CD4-positive, alpha-beta T cell (primary cell): ENCODE results near the gene TTLL10. TPM values are rescaled to one million over a fixed set of nuclear protein-coding genes. Genes with fewer than 3 reads are reported as not detected.

Source experiments
- ATAC-seq: fragments of 200-7000 bp; cut with Tn5 transposase; one replicate; pipeline ENCODE4 v1.10.0; 2022; ENCODE audit warnings: mild to moderate bottlenecking; ENCODE audit not compliant: poor library complexity
- CTCF ChIA-PET: fragments of 350-600 bp; sonication (Branson Sonifier 250); formaldehyde crosslinking; loops from one replicate; lab custom pipeline; 2021; ENCODE audit warnings: antibody characterized with exemption, inconsistent platforms; lab: Charles Lee
- POLR2A ChIA-PET: fragments of 350-600 bp; sonication (Branson Sonifier 250); formaldehyde crosslinking; loops from one replicate; lab custom pipeline; 2021; ENCODE audit warnings: antibody characterized with exemption, inconsistent platforms; lab: Charles Lee
- DNase-seq, 14 experiments: peaks; one replicate each; pipeline ENCODE4 v3.0.0-alpha.2; 2013 to 2020; ENCODE audit warnings: mixed read lengths in 2 of 14
- H3K27ac ChIP-seq, 2 donors: one replicate each; pipeline versions ENCODE4 v1.5.1 to v1.7.0; 2013; ENCODE audit warnings: low read length in 2 of 2, low read depth in 1 of 2, mild to moderate bottlenecking in 1 of 2
- H3K27me3 ChIP-seq, 2 experiments: 1 replicate in 1 of 2; 2 replicates in 1 of 2; pipeline versions ENCODE4 v1.6.1 to v1.7.0; 2013; ENCODE audit warnings: low read length in 2 of 2, control low read depth in 1 of 2, mild to moderate bottlenecking in 1 of 2, moderate library complexity in 1 of 2; ENCODE audit not compliant: insufficient read depth in 2 of 2, control insufficient read depth in 1 of 2
- H3K36me3 ChIP-seq: one replicate; pipeline ENCODE4 v1.6.1; 2013; ENCODE audit warnings: low read length, control low read depth; ENCODE audit not compliant: insufficient read depth
- H3K4me1 ChIP-seq: one replicate; pipeline ENCODE4 v1.6.1; 2013; ENCODE audit warnings: low read length, control low read depth; ENCODE audit not compliant: insufficient read depth
- H3K4me3 ChIP-seq: one replicate; pipeline ENCODE4 v1.5.1; 2013; ENCODE audit warnings: mild to moderate bottlenecking, low read length, moderate library complexity
- H3K9me3 ChIP-seq, 2 experiments: 1 replicate in 1 of 2; 2 replicates in 1 of 2; pipeline versions ENCODE4 v1.6.1 to v1.7.0; 2013; ENCODE audit warnings: low read length in 2 of 2, mild to moderate bottlenecking in 2 of 2, control low read depth in 1 of 2, moderate library complexity in 1 of 2; ENCODE audit not compliant: control insufficient read depth in 1 of 2, insufficient read depth in 1 of 2
- H3K27ac Mint-ChIP-seq: one replicate; pipeline ENCODE4 v1.8.0; 2020; ENCODE audit warnings: mixed read lengths
- H3K27me3 Mint-ChIP-seq: one replicate; pipeline ENCODE4 v1.8.0; 2021; ENCODE audit warnings: mixed read lengths
- H3K36me3 Mint-ChIP-seq: one replicate; pipeline ENCODE4 v1.8.0; 2021; ENCODE audit warnings: low read depth, mixed read lengths
- H3K4me1 Mint-ChIP-seq: one replicate; pipeline ENCODE4 v1.8.0; 2021; ENCODE audit warnings: low read depth, mixed read lengths
- H3K4me3 Mint-ChIP-seq: one replicate; pipeline ENCODE4 v1.8.0; 2020; ENCODE audit warnings: mild to moderate bottlenecking, mixed read lengths
- H3K9me3 Mint-ChIP-seq: one replicate; pipeline ENCODE4 v1.8.0; 2020; ENCODE audit warnings: mixed read lengths
- CTCF ChIP-seq: fragments of 200-600 bp; IDR thresholded peaks from one replicate; pipeline ENCODE4 v1.8.0; 2022; ENCODE audit warnings: antibody characterized with exemption, mild to moderate bottlenecking
- intact Hi-C, 2 experiments: fragments of 100-400 bp; cut with DNase I in 1 of 2; cut with micrococcal nuclease in 1 of 2; formaldehyde crosslinking; loops; one replicate each; pipeline versions ENCODE4 v1.15.1 to v1.9.0; 2023 to 2025; cut with DNase I, micrococcal nuclease
- total RNA-seq, 174 experiments: library from RNA in 2 of 174; stranded (reverse) in 2 of 174; gene quantifications; one replicate each; pipeline ENCODE4 v1.2.3 and lab custom pipeline; 2021 to 2026

Gene TTLL10
- total RNA-seq, 2 experiments from 2014 or later, result 0.11 to 0.59 TPM

- ChIA-PET POLR2A (interaction anchor here (0.9 kb wide), 1 partner anchor 20 kb away, joined by 3 read pairs; no protein-coding TSS in a partner anchor), CTCF (no interaction called here)
- Mint-ChIP-seq H3K27ac (no peak overlapping the region), H3K9me3 (no peaks in the 10 kb centered on the region), H3K36me3 (peaks cover 6% of the 10 kb centered on the region), H3K4me3 (no peak overlapping the region), H3K4me1 (peaks cover 7% of the 10 kb centered on the region), H3K27me3 (no peaks in the 10 kb centered on the region)
- Histone ChIP-seq H3K4me3 (no peak overlapping the region), H3K9me3 (peaks cover 0 to 15% of the 10 kb centered on the region in 2 experiments), H3K27ac (no peak overlapping the region), H3K4me1 (peaks cover 22% of the 10 kb centered on the region), H3K27me3 (peaks cover 2 to 8% of the 10 kb centered on the region in 2 experiments), H3K36me3 (peaks cover 10% of the 10 kb centered on the region)
- intact Hi-C loops, result no loop called here
- DNase-seq (no peak), ATAC-seq (no peak)
- TF ChIP-seq CTCF, result no peak
Observed at GRCh38 chr1:1236945-1237873, 63.5 kb downstream of the TTLL10 start.

- TF ChIP-seq CTCF, result no peak
- H3K27ac Mint-ChIP-seq, result no peak overlapping the region
- H3K36me3 Mint-ChIP-seq, result peaks cover 6% of the 10 kb centered on the region
- POLR2A ChIA-PET, result interaction anchor here (0.9 kb wide), 1 partner anchor 21 kb away, joined by 3 read pairs; no protein-coding TSS in a partner anchor
- Histone ChIP-seq H3K27me3 (peaks cover 2 to 8% of the 10 kb centered on the region in 2 experiments), H3K4me1 (peaks cover 16% of the 10 kb centered on the region), H3K4me3 (no peak overlapping the region), H3K27ac (no peak overlapping the region), H3K36me3 (peaks cover 10% of the 10 kb centered on the region), H3K9me3 (peaks cover 0 to 15% of the 10 kb centered on the region in 2 experiments)
- H3K4me1 Mint-ChIP-seq, result peaks cover 7% of the 10 kb centered on the region
- no peak for ATAC-seq
- intact Hi-C loops, result no loop called here
- DNase-seq, result no peak
- H3K4me3 Mint-ChIP-seq, result no peak overlapping the region
- H3K9me3 Mint-ChIP-seq, result no peaks in the 10 kb centered on the region
- CTCF ChIA-PET, result no interaction called here
- no peaks in the 10 kb centered on the region for H3K27me3 Mint-ChIP-seq
Observed at GRCh38 chr1:1237874-1238701, 64.4 kb downstream of the TTLL10 start.

- Histone ChIP-seq H3K9me3 (peaks cover 0 to 15% of the 10 kb centered on the region in 2 experiments), H3K27me3 (peaks cover 2 to 8% of the 10 kb centered on the region in 2 experiments)
- POLR2A ChIA-PET, result no interaction called here
Observed at GRCh38 chr1:1238702-1239178, 65.1 kb downstream of the TTLL10 start.

More at GRCh38 chr1:1238702-1239178, 65.1 kb downstream of the TTLL10 start:
- H3K4me3 ChIP-seq, result no peak overlapping the region
- Mint-ChIP-seq H3K4me3 (no peak overlapping the region), H3K9me3 (no peaks in the 10 kb centered on the region), H3K27me3 (no peaks in the 10 kb centered on the region), H3K27ac (no peak overlapping the region), H3K36me3 (peaks cover 2% of the 10 kb centered on the region), H3K4me1 (peaks cover 2% of the 10 kb centered on the region)
- DNase-seq, result no peak
- TF ChIP-seq CTCF, result no peak
- H3K27ac ChIP-seq, result no peak overlapping the region
- CTCF ChIA-PET, result no interaction called here
- no peak for ATAC-seq
- intact Hi-C loops, result no loop called here
- peaks cover 9% of the 10 kb centered on the region for H3K4me1 ChIP-seq
- peaks cover 10% of the 10 kb centered on the region for H3K36me3 ChIP-seq
